Loucy (cell line): ENCODE results near the gene LCN12.

Experiments
- EZH2phosphoT487 ChIP-seq: fragments of 200-600 bp; IDR thresholded peaks from 2 replicates; pipeline ENCODE4 v1.6.1; 2018; ENCODE audit warnings: antibody characterized with exemption, mild to moderate bottlenecking, moderate library complexity, borderline replicate concordance
- TF ChIP-seq, protein P1 (sequence below): fragments of 200-600 bp; sonication (generic); conservative IDR thresholded peaks from 2 replicates; pipeline ENCODE4 v1.5.1; 2014; ENCODE audit warnings: mild to moderate bottlenecking, antibody characterized with exemption, low read length

DNA sequence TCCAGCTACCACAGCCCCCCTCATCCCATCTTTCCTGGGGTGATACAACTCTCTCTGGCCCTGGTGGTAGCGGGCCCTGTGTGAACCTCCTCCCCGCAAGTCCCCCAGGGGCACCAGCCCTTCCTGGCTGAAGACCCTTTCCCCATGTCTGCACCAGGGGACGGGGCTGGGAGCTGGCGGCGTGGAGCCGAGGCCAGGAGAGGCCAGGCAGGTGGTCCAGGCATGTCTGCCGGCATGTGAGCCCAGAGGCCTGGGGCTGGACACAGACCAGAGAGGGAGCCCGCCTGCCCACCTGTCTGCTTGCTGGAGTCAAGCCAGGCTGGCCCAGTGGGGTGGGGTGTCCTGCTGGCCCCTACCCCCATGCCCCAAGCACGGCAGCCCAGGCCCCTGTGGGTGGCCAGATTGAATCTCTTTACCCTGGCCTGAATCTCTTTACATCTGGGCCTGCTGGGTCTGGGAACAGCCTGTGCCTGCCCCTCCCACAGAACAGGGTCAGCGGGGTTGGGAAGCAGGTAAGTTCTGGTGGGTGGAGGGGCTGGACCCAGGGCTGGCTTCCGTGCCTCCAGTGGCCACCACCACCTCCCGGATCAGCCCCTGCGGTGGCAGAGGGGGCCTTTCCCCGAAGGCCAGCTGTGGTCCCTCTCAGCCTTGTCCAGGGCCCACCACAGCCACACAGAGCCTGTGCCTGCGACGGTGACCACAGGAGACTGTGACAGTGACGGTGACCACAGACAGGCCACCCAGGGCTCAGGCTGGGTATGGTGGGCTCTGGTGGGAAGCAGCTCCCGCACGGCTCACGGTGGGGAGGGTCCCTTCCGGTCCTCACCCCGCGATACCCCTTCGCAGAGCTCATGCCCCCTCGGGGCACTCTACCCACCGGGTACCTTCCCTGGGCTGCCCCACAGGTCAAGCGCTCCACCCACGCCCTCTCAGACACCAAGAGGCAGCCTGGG lies 7.1 kb downstream of the LCN12 start:
- TF ChIP-seq EZH2phosphoT487, result no peak
- TF ChIP-seq, protein P1, sequence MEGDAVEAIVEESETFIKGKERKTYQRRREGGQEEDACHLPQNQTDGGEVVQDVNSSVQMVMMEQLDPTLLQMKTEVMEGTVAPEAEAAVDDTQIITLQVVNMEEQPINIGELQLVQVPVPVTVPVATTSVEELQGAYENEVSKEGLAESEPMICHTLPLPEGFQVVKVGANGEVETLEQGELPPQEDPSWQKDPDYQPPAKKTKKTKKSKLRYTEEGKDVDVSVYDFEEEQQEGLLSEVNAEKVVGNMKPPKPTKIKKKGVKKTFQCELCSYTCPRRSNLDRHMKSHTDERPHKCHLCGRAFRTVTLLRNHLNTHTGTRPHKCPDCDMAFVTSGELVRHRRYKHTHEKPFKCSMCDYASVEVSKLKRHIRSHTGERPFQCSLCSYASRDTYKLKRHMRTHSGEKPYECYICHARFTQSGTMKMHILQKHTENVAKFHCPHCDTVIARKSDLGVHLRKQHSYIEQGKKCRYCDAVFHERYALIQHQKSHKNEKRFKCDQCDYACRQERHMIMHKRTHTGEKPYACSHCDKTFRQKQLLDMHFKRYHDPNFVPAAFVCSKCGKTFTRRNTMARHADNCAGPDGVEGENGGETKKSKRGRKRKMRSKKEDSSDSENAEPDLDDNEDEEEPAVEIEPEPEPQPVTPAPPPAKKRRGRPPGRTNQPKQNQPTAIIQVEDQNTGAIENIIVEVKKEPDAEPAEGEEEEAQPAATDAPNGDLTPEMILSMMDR, result no peak
